EL (cell line): ENCODE measurements around the gene MAPK12.
"Not testable (repeated sequence)": the region's sequence is repeated elsewhere in the genome, so short reads cannot be mapped to it uniquely, and the experiment has no call there.

Experiments used
- DNase-seq: peaks from one replicate; pipeline ENCODE4 v3.0.0-alpha.2; 2016

Gene MAPK12

GRCh38 chr22:50280708-50281383 is 19.4 kb upstream of the MAPK12 start:
- no peak for DNase-seq

- no peak for DNase-seq
Observed at GRCh38 chr22:50280022-50280707, 18.7 kb upstream of the MAPK12 start.

GRCh38 chr22:50278956-50279619 is 17.6 kb upstream of the MAPK12 start:
- no peak for DNase-seq

- no peak for DNase-seq
Observed at GRCh38 chr22:50278461-50278860, 17.0 kb upstream of the MAPK12 start.

GRCh38 chr22:50277761-50278160 is 16.3 kb upstream of the MAPK12 start:
- DNase-seq, result no peak

- DNase-seq, result no peak
Observed at GRCh38 chr22:50276143-50276542, 14.7 kb upstream of the MAPK12 start.

GRCh38 chr22:50275181-50276055 is 13.9 kb upstream of the MAPK12 start:
- DNase-seq, result no peak

GRCh38 chr22:50274771-50275170 is 13.3 kb upstream of the MAPK12 start:
- no peak for DNase-seq

GRCh38 chr22:50274311-50274710 is 12.8 kb upstream of the MAPK12 start:
- peak; percentile 44 for DNase-seq

GRCh38 chr22:50273781-50274180 is 12.3 kb upstream of the MAPK12 start:
- DNase-seq, result not testable (repeated sequence)

- not testable (repeated sequence) for DNase-seq
Observed at GRCh38 chr22:50273352-50273751, 11.9 kb upstream of the MAPK12 start.

- peak; percentile 34 for DNase-seq
Observed at GRCh38 chr22:50272044-50272802, 10.7 kb upstream of the MAPK12 start.

- DNase-seq, result peak; percentile 64
Observed at GRCh38 chr22:50271519-50271970, 10.1 kb upstream of the MAPK12 start.

- DNase-seq, result peak; percentile 73
Observed at GRCh38 chr22:50270666-50271394, 9.3 kb upstream of the MAPK12 start.

- DNase-seq, result peak; percentile 55
Observed at GRCh38 chr22:50269970-50270665, 8.6 kb upstream of the MAPK12 start, which contains the start of gene MAPK11. Gene MAPK11 (minus strand): TSS chr22:50270380. CDS start chr22:50270292, 88 bp downstream.

GRCh38 chr22:50269573-50269969 is 8.1 kb upstream of the MAPK12 start:
- DNase-seq, result no peak

- DNase-seq, result no peak
Observed at GRCh38 chr22:50268655-50269113, 7.2 kb upstream of the MAPK12 start.

GRCh38 chr22:50267591-50268390 is 6.3 kb upstream of the MAPK12 start:
- peak; percentile 50 for DNase-seq

GRCh38 chr22:50266994-50267393 is 5.5 kb upstream of the MAPK12 start:
- no peak for DNase-seq
